ENCODE results near the gene RPE65. TPM values are rescaled to one million over a fixed set of nuclear protein-coding genes. Genes with fewer than 3 reads are reported as not detected.

Gene RPE65
- total RNA-seq: not detected in 2 replicates
- long read RNA-seq: 0 reads

DNA sequence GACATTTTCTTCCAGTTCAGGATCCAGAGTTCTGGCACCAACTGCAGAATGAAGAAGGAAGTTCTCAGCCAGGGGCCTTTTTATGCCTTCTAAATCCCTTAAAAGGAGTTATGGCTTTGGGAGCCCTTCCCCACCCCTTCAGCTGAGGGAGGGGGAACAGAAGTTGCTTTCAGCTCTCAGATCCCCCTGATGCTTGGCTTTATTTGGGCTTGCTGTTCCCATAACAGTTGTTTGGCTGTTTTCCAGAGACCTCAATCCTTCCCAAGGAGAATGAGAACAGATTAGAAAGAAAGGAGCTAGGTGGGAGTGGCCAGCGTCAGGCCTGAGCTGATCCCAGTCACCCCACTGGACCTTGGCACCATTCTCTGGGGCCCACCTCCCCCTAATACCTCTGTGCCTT is at the start of gene RPE65:
TSS of gene RPE65 (minus strand) at position 54 of the 400 bp plus-strand sequence. CDS start at position 5, 49 bp downstream.
- DNase-seq (ENCODE audit: low spot score, unreplicated experiment): no peak
- Mint-ChIP-seq H3K4me1 (ENCODE audit: low read depth) (peaks cover 3% of the 10 kb centered on the region), H3K36me3 (ENCODE audit: insufficient read depth) (no peaks in the 10 kb centered on the region), H3K27me3 (peaks cover 3% of the 10 kb centered on the region), H3K27ac (no peak within 1 kb of the TSS), H3K4me3 (ENCODE audit: low read depth) (no peak within 1 kb of the TSS), H3K9me3 (ENCODE audit: low read depth) (no peaks in the 10 kb centered on the region)
- TF ChIP-seq, protein P1, sequence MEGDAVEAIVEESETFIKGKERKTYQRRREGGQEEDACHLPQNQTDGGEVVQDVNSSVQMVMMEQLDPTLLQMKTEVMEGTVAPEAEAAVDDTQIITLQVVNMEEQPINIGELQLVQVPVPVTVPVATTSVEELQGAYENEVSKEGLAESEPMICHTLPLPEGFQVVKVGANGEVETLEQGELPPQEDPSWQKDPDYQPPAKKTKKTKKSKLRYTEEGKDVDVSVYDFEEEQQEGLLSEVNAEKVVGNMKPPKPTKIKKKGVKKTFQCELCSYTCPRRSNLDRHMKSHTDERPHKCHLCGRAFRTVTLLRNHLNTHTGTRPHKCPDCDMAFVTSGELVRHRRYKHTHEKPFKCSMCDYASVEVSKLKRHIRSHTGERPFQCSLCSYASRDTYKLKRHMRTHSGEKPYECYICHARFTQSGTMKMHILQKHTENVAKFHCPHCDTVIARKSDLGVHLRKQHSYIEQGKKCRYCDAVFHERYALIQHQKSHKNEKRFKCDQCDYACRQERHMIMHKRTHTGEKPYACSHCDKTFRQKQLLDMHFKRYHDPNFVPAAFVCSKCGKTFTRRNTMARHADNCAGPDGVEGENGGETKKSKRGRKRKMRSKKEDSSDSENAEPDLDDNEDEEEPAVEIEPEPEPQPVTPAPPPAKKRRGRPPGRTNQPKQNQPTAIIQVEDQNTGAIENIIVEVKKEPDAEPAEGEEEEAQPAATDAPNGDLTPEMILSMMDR (IDR thresholded peaks at IDR 0.05; ENCODE audit: unreplicated experiment): no peak

DNA sequence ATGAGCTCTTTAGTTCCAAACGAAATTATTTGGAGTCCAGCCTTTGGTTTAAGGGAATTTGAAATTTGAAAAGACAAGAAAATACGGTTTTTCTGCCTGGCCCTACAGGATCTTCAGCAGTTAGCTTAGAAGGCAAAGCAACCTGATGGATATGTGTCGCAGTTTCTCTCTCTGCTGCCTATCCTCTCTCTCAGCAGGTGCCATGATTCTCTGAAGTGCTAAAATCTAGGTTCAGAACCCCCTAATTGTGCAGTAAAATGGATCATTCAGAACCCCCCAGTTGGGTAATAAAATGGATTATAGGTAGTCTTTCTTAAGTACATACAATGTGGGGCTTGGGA is 47.6 kb upstream of the RPE65 start:
- Mint-ChIP-seq H3K27me3 (peaks cover 9% of the 10 kb centered on the region), H3K9me3 (ENCODE audit: low read depth) (peaks cover 6% of the 10 kb centered on the region), H3K4me3 (ENCODE audit: low read depth) (peak overlapping the region; percentile 90), H3K36me3 (ENCODE audit: insufficient read depth) (peaks cover 2% of the 10 kb centered on the region), H3K27ac (peak overlapping the region; percentile 82), H3K4me1 (ENCODE audit: low read depth) (peaks cover 14% of the 10 kb centered on the region)
- DNase-seq (ENCODE audit: low spot score, unreplicated experiment): no peak
- TF ChIP-seq, protein P1 (IDR thresholded peaks at IDR 0.05; ENCODE audit: unreplicated experiment): no peak

DNA sequence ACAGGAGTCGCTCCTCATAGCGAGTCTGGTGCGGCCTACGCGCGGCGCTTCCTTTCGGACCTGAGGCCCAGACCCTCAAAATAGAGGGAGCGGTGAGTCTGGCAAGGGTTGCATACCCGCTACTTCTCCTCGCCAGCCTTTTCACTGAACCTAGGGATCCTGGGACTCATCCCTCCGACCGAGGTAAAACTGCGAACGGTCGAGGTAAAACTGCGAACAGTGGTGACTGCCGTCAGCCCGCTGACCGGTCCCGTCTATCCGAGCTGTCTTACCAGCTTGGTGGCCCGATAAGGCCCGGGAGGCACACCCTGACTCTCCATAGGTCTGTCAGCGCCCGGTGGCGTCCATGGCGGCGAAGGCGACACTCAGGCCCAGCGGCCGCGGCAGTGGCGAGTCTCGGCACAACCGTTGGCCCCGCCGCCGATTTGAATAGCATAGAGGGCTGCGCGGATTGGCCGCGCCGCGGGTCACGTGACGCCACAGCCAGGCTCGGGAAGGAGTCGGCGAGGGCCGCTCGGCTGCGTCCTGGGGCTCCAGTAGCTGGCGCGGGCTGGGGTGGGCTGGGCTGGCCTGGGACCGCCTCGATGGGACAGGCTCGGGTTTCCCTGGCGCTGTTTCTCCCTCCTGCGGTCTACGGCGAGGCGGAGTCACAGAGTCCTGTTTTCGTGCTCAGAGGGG is 47.1 kb upstream of the RPE65 start, which contains the start of gene DEPDC1:
TSS of gene DEPDC1 (minus strand) at position 403 of the 678 bp plus-strand sequence. CDS start at position 320, 83 bp downstream.
- H3K27me3 Mint-ChIP-seq: peaks cover 9% of the 10 kb centered on the region
- peaks cover 3% of the 10 kb centered on the region for H3K36me3 Mint-ChIP-seq (ENCODE audit: insufficient read depth)
- H3K27ac Mint-ChIP-seq: peak within 1 kb of the TSS; percentile 92
- H3K9me3 Mint-ChIP-seq (ENCODE audit: low read depth): peaks cover 5% of the 10 kb centered on the region
- TF ChIP-seq, protein P1 (IDR thresholded peaks at IDR 0.05; ENCODE audit: unreplicated experiment): no peak
- DNase-seq (ENCODE audit: low spot score, unreplicated experiment): peak; percentile 98
- H3K4me1 Mint-ChIP-seq (ENCODE audit: low read depth): peaks cover 14% of the 10 kb centered on the region
- peak within 1 kb of the TSS; percentile 90 for H3K4me3 Mint-ChIP-seq (ENCODE audit: low read depth)

DNA sequence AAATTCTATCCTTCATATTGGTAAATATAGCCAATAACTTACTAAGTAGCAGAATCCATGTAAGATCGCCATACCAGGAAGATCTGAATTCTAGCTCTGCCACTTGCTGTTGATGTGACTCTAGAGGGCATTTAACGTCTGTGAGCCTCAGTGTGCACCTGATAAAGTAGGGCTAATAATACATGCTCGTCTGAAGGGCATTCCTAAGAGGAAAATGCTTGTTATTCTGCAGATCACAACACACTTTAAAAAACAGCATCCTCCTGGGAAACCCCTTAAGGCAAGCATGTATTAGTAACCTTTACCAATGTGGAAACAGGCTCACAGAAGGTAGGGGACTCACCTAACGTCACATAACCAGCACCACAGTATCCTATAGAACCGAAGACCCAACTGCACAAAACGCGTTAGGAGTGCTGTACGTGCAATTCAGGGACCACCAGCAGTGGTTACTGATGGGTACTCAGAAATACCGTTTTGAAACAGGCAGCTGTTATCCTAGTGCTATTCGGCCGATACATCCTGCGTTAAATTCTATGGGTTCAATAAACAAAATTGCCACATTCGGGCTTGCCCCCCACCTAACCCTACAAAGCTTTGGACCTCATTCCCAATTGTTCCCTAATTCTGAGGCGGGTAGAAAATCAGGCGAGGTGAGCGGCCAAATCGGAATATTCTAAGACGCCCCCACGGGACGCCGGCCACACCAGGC is 46.4 kb upstream of the RPE65 start:
- peaks cover 4% of the 10 kb centered on the region for H3K36me3 Mint-ChIP-seq (ENCODE audit: insufficient read depth)
- TF ChIP-seq, protein P1 (IDR thresholded peaks at IDR 0.05; ENCODE audit: unreplicated experiment): no peak
- DNase-seq (ENCODE audit: low spot score, unreplicated experiment): no peak

DNA sequence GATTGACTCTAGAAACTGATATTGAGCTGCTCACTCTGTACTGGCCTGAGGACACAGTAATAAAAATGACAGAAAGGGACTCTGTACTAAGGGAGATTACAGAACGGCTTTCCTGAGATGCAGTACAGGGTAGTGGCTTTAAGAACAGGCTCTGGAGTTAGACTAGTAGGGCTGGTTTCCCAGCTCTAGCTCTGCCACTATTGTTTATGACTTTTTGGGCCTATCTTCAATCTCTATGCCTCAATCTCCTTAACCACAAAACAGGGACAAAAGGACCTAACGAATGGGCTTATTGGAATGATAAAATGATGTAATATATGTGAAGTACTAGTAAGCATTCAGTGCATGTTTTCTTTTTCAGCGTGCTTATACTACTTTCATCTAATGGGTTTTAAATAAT is 45.8 kb upstream of the RPE65 start:
- TF ChIP-seq, protein P1 (IDR thresholded peaks at IDR 0.05; ENCODE audit: unreplicated experiment): no peak
- no peak for DNase-seq (ENCODE audit: low spot score, unreplicated experiment)
- H3K4me3 Mint-ChIP-seq (ENCODE audit: low read depth): peak overlapping the region; percentile 90
- H3K4me1 Mint-ChIP-seq (ENCODE audit: low read depth): peaks cover 14% of the 10 kb centered on the region
- peaks cover 9% of the 10 kb centered on the region for H3K27me3 Mint-ChIP-seq
- H3K27ac Mint-ChIP-seq: no peak overlapping the region
- H3K36me3 Mint-ChIP-seq (ENCODE audit: insufficient read depth): peaks cover 6% of the 10 kb centered on the region
- H3K9me3 Mint-ChIP-seq (ENCODE audit: low read depth): no peaks in the 10 kb centered on the region

More for the DNA sequence above, 46.4 kb upstream of the RPE65 start:
- no peaks in the 10 kb centered on the region for H3K9me3 Mint-ChIP-seq (ENCODE audit: low read depth)
- peak overlapping the region; percentile 90 for H3K4me3 Mint-ChIP-seq (ENCODE audit: low read depth)
- peak overlapping the region; percentile 92 for H3K27ac Mint-ChIP-seq
- H3K4me1 Mint-ChIP-seq (ENCODE audit: low read depth): peaks cover 14% of the 10 kb centered on the region
- peaks cover 9% of the 10 kb centered on the region for H3K27me3 Mint-ChIP-seq

All from progenitor cell of endocrine pancreas (in vitro differentiated cells).